Measurements from ENCODE around the gene BBS7. TPM values are rescaled to one million over a fixed set of nuclear protein-coding genes. Genes with fewer than 3 reads are reported as not detected.

Gene BBS7
- total and polyA plus RNA-seq, 9 of the 15 experiments (the other 6 are each of a cell fraction or from before 2014, with no cell fraction given), result 13.4 to 25.8 (median 16.4) TPM

GRCh38 chr4:121800961-121801714, 69.1 kb downstream of the BBS7 start, which contains the start of gene EXOSC9 (continued):
- TF ChIP-seq GMEB1 (CRISPR knock-in tag; IDR thresholded peaks at IDR 0.05), result peak; percentile 64
- peak; percentile 39 for TF ChIP-seq MEIS2 (IDR thresholded peaks at IDR 0.05; ENCODE audit: partially characterized antibody)
- TF ChIP-seq ZNF639 (CRISPR knock-in tag; conservative IDR thresholded peaks at IDR 0.05 in 1 of 2, IDR thresholded peaks at IDR 0.05 in 1 of 2), result peak in 1 of 2 experiments; percentile 46; a peak in 2 of 4 replicates
- peak; percentile 60; the same call in 1 of the 2 replicates for TF ChIP-seq HDAC2 (IDR thresholded peaks at IDR 0.05)
- peak; percentile 65; the same call in 1 of the 2 replicates for TF ChIP-seq ZHX1 (conservative IDR thresholded peaks at IDR 0.05; ENCODE audit: low read length)
- TF ChIP-seq SP1 (CRISPR knock-in tag; IDR thresholded peaks at IDR 0.05), result peak; percentile 61
- TF ChIP-seq CGGBP1 (CRISPR knock-in tag; IDR thresholded peaks at IDR 0.05), result 0 out of 2 replicates have a peak, but pooled peaks have one; percentile 39
- TF ChIP-seq PPARD (CRISPR knock-in tag; IDR thresholded peaks at IDR 0.05), result no peak
- no peak for TF ChIP-seq RBM17 (IDR thresholded peaks at IDR 0.05; ENCODE audit: borderline replicate concordance, low read depth, low read length)
- peak; percentile 93 for TF ChIP-seq EP400 (IDR thresholded peaks at IDR 0.05)
- TF ChIP-seq TRIM24 (IDR thresholded peaks at IDR 0.05), result 0 out of 4 replicates have a peak, but pooled peaks have one; percentile 22 to 24
- no peak; the same call in 1 of the 2 replicates for TF ChIP-seq ETS1 (conservative IDR thresholded peaks at IDR 0.05; ENCODE audit: control insufficient read depth, low read depth, low read length)
- peak in 1 of 2 experiments; percentile 76; a peak in 2 of 4 replicates for TF ChIP-seq HDAC1 (IDR thresholded peaks at IDR 0.05)
- peak; percentile 95 for TF ChIP-seq ZBTB12 (CRISPR knock-in tag; IDR thresholded peaks at IDR 0.05)
- TF ChIP-seq TCFL5 (CRISPR knock-in tag; conservative IDR thresholded peaks at IDR 0.05), result no peak
- TF ChIP-seq NCOA1 (IDR thresholded peaks at IDR 0.05; ENCODE audit: low read depth), result no peak
- no peak for TF ChIP-seq ZNF41 (CRISPR knock-in tag; conservative IDR thresholded peaks at IDR 0.05)
- TF ChIP-seq ZNF436 (CRISPR knock-in tag; IDR thresholded peaks at IDR 0.05), result no peak
- TF ChIP-seq TBP (optimal IDR thresholded peaks at IDR 0.05; ENCODE audit: low read depth, low read length), result peak; percentile 94
